GM19351 (cell line): ENCODE data around the gene CHRNA5.
A peak's percentile ranks its signal among the peaks of the same experiment; 100 is the strongest.
"Not testable (repeated sequence)": the region's sequence is repeated elsewhere in the genome, so short reads cannot be mapped to it uniquely, and the experiment has no call there.

Experiments used
- ATAC-seq: cut with Tn5 transposase; IDR thresholded peaks from one replicate; pipeline ENCODE4 v1.9.1; 2021; ENCODE audit warnings: mild to moderate bottlenecking, moderate library complexity; ENCODE audit not compliant: unreplicated experiment

The CHRNA5 gene

DNA sequence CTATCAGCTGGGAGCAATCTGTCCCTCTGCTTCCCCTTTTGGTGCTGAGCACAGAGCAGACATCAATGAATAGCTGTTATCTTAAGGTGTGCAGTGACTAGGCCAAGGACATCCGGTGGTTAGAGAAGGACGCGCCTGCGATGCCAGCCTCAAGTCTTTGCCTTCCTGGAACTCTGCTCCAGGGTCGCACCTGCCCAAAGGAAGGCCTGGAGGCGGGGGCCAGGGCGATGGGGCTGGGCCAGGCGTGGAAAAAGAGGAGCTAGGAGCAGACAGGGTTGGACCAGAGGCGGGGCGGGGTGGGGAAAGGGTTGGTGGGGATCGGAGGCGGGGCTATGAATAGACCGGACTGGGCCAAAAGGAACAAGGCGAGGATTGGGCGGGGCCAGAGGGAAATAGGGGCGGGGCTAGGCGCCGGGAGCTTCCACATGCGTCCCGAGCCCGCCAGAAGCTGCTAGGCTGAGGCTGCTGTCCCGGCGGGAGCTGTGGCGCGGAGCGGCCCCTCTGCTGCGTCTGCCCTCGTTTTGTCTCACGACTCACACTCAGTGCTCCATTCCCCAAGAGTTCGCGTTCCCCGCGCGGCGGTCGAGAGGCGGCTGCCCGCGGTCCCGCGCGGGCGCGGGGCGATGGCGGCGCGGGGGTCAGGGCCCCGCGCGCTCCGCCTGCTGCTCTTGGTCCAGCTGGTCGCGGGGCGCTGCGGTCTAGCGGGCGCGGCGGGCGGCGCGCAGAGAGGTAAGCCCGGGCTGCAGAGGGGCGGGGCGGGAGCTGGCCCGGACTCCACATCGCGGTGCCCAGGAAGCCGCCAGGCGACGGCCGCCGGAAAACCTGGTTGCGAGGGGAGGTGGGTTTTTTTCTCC, at the start of gene CHRNA5:
TSS of gene CHRNA5 (plus strand) at position 424 of the 854 bp plus-strand sequence. CDS start at position 624, 200 bp downstream.
- peak; percentile 64 for ATAC-seq

DNA sequence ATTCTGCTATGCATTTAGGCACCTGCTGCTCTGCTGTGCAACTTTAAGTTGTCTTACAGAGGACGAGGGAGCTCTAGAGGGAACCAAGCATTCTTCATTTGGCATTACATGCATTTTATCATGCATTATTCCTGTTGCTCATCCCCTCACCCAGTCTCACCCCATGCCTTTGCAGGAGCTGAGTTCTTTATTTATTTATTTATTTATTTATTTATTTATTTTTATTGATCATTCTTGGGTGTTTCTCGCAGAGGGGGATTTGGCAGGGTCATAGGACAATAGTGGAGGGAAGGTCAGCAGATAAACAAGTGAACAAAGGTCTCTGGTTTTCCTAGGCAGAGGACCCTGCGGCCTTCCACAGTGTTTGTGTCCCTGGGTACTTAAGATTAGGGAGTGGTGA, 45.3 kb upstream of the CHRNA5 start:
- not testable (repeated sequence) for ATAC-seq

DNA sequence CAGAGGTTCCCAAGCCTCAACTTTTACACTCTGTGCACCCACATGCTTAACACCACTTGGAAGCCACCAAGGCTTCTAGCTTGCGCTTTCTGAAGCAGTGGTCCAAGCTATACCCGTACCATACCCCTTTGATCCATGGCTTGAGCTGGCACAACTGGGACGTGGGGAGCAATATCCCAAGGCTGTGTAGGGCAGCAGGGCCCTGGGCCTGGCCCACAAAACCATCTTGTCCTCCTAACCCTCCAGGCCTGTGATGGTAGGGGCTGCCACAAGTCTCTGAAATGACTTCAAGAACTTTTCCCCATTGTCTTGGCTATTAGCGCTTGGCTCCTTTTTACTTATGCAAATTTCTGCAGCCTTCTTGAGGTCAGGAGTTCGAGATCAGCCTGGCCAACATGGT, 41.1 kb upstream of the CHRNA5 start:
- no peak for ATAC-seq

DNA sequence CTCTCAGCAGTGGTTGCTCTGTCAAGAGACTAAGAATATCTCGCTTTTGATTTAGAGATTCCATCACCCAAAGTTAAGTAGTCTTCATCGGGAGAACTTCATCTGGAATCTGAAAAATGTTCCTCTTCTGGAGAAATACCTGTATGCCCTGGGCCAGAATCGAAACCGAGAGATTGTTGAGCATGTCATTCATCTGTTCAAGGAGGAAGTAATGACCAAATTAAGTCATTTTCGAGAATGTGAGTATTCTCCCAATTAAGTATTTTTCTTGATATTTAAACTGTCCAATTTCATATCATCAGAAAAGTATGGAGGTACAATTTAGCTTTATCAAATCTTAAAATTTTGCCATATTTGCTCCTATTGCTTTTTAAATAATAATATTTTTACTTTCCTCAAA, 38.0 kb upstream of the CHRNA5 start:
- no peak for ATAC-seq

DNA sequence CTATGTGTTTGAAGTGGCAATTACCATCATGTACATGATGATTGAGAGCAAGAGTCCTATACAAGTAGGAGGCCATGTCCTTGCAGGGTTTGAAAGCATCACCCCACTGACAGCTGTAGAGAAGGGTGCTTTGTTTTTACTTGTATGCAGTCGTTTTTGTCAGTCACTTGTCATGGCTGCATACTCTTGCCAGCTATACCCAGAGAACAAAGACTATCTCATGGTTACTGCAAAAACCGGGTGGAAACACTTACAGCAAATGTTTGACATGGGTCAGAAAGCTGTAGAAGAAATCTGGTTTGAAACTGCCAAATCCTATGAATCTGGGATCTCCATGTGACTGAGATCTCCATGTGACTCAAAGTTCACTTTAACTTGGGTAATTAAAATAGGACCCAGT, 32.0 kb upstream of the CHRNA5 start:
- ATAC-seq = no peak

DNA sequence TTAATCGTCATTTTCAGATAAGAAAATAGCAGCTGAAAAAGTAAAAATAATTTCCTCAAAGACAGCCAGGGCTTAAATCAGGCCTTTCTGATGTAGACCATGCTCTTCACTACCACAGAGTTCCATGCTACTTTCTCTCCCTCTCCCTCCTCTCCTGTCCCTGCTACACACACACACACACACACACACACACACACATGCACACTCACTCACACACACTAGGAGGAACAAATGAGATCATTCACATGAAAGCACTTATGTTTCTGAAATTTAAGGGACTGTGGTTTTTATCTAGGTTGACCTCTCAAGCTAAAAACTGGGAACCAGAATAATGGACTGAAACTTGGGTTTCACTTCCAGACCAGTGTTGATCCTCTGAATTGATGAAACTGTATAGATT, 29.2 kb upstream of the CHRNA5 start:
- no peak for ATAC-seq

DNA sequence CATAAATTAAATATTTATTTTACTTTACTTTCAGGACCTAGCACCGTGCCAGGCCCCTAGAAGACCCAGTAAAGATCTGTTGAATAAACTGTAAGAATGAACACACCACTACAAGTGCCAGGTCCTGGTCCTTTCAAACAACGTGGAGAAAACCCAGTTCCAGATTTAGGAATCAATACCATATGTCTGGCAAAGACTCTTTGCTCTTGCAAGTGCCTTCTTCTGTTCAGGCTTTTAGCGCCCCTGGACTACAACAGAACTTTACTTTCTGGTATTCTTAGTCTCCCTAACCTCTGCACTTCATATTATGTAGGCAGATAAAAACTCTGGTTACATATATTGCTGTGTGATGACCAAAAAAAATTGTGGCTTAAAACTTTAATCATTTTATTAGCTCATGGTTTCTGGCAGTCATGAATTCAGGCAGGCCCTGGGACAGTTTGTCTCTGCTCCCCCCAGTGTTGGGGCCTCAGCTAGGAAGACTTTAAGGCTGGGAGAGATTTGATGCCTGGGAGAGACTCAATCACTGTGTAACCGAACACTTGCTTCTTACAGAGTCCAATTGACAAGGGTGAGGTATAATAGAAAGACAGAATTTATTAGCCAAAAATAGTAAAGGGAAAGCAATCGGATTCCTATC, 27.9 kb upstream of the CHRNA5 start:
- no peak for ATAC-seq

DNA sequence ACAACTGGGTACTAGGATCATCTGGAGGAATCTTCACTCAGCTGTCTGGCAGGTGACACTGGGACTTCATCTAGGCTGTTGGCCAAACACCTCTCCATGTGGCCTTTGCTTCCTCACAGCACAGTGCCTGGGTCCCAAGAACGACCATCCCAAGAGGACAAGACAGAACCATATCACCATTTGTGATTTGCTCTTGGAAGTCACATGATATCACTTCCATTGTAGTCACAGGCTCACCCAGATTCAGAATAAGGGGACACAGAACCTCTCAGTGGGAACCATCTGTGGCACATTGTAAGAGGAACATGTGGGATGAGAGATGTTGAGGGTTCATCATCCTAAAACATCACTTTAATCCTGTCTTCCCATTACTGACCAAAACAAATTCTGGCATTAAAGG, 27.0 kb upstream of the CHRNA5 start:
- ATAC-seq = no peak

DNA sequence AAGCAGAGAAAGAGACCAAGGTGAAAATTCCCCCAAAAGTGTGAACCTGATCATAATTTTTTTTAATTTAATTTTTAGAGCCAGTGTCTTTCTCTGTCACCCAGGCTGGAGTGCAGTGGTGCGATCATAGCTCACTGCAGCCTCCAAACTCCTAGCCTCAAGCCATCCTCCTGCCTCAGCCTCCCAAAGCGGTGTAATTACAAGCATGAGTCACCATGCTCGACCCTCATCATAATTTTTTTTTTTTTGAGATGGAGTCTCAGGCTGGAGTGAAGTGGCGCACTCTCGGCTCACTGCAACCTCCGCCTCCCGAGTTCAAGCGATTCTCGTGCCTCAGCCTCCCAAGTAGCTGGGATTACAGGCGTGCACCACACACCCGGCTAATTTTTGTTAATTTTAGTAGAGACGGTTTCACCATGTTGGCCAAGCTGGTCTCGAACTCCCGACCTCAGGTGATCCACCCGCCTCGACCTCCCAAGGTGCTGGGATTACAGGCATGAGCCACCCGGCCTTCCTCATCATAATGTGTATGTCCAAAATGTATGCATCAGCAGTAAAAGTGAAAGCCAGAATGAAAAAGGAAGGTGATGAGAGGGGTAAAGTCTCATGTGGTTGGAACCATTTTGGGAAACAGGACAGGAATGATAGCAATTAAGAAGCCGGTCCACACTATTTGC, 25.7 kb upstream of the CHRNA5 start:
- ATAC-seq = not testable (repeated sequence)

DNA sequence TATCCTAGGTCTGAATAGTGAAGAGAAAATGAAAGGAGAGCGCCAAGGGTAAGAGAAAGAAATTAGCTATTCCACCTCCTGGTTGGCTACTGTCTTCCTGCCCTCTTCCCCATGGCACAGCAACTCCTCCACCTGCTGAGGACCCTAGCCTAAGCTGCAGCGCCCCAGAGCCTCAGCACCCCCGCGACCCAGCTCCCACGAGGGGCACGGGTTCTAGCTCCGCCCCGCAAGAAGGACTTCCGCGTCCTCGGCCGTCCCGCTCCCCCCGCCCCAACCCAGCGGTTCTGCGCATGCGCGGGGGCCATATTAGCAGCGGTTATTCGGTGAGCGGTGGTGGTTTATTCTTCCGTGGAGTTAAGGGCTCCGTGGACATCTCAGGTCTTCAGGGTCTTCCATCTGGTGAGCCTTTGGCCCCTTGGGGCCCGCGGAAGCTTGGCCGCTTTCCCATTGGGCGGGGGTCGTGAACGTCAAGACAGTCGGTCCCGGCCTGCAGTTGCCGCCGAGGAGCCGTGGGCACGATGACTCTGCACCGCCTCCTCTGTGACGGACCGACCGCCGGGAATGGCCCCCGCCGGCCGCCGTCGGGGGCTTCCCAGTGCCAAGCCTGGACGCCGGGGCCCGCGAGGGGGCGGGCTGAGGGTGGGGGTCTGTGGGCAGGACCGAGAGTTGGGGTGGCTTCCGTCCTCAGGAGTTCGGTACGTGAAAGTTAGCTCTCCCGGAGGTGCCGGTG, 25.0 kb upstream of the CHRNA5 start, which contains the start of gene PSMA4:
TSS of gene PSMA4 (plus strand) at position 304 of the 730 bp plus-strand sequence. CDS start 1,484 bp downstream, outside the sequence.
- ATAC-seq = peak; percentile 82

DNA sequence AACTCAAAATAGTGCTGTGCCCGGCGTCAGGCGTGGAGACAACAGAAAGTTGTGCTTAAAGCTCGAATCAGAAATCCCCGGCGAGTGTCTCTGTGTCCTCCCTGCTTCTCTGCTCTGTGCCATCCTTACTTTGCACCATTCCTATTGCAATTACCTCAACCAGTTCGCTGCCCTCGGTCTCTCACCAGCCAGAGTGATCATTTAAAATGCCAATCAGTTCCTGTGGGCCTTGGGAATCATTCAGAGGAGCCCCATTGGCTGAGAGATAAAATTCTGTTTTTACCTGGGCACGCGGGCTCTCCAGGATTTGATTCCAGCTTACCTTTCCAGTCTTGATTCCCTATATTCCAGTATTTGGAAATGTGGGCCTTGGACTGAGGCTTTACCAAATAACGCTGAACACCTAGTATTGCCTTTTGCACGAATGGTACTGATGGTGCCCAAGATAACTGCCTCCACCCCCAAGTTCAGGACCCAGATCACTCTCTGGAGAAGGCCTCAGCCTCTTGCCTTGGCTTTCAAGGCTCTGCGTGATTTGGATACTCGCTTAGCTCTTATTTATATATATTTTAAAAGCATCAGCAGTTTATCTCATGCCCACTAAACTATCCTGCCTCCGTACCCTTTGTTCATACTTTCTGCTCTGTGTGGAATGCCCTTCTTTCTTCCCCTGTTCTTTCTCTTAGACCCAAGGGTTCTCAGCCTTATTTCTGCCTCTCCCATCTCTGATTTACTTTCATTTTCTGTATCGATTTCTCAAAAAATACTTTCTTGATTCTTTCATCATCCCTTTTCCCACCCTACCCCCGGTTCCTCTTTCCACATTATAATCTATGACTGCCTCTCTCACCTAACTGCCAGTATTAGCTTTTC, 24.2 kb upstream of the CHRNA5 start:
- no peak for ATAC-seq

DNA sequence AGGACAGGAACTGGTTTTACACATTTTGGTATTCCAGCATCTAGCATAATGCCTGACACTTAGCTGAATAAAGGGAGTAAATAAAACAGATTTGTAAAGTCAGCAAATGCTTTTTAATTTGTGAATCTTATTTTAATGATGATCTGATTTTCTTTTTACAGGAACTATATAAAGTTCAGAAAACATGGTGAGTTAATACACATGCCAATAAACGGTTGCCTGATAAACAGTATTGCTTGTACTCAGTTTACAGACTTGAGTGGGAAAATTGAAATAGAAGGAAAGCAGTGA, 23.6 kb upstream of the CHRNA5 start:
- ATAC-seq = no peak

DNA sequence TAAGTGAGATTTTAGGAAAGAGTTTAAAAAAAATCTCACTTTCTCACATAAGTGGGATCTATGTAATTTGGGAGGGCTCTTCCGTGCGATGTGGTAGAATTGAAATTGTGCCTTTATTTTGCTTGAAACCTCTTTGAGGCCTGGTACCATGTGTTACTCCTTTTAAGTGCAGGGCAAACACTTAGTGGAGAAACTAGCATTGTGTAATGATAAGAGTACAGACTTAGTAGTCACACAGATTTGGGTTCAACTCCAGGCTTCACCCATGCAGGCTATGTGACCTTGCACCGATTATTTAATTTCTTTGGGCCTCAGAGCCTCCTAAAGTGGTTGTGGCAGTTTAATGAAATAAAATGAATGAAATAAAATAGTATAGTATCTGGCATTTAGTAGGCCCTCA, 22.7 kb upstream of the CHRNA5 start:
- ATAC-seq = no peak

DNA sequence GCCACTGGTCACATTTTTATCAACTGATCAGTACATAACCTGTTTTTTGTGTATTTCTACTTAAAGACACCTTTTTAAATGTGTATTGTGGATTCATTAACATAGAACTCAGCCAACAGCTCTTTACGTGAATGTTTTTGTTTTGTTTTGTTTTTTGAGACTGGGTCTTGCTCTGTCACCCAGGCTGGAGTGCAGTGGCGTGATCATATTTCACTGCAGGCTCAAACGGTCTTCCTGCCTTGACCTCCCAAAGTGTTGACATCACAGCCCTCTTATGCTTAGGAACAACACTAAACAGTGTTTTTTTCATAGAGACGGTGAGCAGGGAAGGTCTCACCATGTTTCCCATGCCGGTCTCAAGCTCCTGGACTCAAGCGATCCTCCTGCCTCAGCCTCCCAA, 15.1 kb upstream of the CHRNA5 start:
- ATAC-seq = no peak

DNA sequence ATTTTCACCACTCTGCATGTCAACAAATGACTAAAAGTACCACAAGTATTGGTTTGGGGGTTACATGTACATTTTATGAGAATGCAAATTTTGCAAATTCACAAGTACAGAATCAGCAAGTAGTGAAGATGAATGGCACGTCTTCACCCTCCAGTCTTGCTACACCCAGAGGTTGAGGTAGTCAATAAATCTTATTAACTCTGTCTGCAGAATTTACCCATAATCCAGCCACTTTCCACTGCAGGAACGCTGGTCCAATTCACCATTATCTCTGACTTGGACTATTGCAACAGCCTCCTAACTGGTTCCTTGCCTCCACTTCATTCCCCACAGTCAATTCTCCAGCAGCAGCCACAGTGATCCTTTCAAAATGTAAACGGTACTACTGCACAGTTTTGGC, 14.5 kb upstream of the CHRNA5 start:
- no peak for ATAC-seq

DNA sequence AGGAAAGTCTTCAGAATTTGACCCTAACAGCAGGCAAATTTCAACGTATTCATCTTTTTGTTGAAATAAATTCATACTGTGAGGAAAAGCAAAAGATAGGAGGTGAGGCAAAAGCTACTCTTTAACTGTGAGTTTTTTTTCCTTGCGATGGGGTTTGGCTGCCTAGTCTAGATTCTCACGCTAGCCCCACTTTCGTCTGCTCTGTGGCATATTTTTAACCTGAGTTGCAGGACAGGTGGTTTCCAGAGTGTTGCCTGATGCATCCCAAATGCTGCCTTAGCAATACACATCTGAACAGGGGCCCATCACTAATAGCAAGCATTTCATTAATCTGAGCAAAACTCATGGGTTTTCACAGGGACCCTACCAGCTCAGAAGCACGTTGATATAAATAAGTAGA, 13.4 kb upstream of the CHRNA5 start:
- no peak for ATAC-seq

DNA sequence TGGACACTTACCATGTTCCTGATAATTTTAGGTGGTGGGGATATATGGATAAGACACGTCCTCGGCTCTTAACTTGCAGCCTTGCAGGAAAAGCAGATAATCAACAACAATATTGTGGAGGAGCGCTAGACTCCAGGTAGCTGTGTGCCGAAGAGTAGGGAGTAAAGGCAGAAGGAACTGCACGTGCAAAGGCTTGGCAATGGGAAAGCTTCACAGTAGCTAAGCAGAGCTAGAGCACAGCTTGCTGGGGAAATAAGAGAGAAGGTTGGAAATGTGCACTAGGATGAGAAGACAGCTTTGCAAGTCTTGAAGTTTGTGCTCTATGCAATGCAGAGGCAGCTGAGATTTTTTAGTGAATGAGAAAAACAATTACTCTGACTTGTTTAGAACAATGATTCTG, 12.7 kb upstream of the CHRNA5 start:
- ATAC-seq = no peak

DNA sequence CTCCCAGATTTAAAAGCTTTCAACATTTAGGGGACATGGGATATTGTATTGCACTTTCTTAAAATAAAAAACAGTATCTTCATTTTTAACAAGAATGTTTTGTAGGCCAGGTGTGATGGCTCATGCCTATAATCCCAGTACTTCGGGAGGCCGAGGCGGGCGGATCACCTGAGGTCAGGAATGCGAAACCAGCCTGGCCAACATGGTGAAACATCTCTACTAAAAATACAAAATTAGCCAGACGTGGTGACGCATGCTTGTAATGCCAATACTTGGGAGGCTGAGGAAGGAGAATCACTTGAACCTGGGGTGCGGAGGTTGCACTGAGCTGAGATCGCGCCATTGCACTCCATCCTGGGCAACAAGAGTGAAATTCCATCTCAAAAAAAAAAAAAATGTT, 5.1 kb upstream of the CHRNA5 start:
- ATAC-seq = not testable (repeated sequence)

DNA sequence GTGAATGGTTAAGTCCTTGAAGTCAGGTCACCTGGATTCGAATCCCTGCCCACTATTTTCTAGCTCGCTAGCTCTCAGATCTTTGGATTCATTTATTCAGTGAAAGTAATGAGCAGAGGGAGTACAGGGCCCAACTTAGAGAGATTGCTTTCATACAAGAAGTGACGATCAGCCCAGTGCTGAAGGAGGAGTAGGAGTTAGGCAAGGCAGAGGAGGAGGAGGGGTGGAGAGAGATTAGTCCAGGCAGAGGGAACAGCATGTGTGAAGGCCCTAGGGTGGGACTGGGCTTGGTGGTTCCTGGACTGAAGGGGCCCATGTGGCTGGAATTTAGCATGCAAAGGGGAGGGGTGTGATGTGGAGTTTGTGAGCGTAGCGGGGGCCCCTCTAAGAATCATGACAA, 3.8 kb upstream of the CHRNA5 start:
- ATAC-seq = no peak

DNA sequence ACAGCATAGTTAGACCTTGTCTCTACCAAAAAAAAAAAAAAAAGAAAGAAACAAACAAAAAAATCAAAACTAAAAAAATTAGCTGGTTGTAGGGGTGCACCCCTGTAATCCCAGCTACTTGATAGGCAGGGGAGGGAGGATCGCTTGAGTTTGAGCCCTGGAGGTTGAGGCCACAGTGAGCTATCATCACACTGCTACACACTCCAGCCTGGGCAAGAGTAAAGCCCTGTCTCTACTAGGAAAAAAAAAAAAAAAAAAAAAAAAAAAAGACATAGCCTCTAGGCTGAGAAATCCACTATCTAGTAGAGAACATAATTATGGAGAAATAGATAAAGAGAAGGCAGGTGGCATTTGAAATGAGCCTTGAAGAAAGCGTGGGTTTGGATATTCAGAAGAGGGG, 2.2 kb upstream of the CHRNA5 start:
- no peak for ATAC-seq
